Measurements from ENCODE around the gene H1-8. TPM values are rescaled to one million over a fixed set of nuclear protein-coding genes. Genes with fewer than 3 reads are reported as not detected.

Gene H1-8
- total RNA-seq, 1 experiment from 2014 or later: not detected

- H3K9me3 ChIP-seq: no peaks in the 10 kb centered on the region
- H3K4me3 ChIP-seq: no peak overlapping the region
- no peak for DNase-seq
- peaks cover 12% of the 10 kb centered on the region for H3K36me3 ChIP-seq
- H3K27me3 ChIP-seq: no peaks in the 10 kb centered on the region
These were observed 43.9 kb downstream of the H1-8 start for GRCh38 chr3:129586746-129587430.

GRCh38 chr3:129587566-129588210 is 44.7 kb downstream of the H1-8 start:
- no peak for DNase-seq
- Histone ChIP-seq H3K9me3 (no peaks in the 10 kb centered on the region), H3K36me3 (peaks cover 12% of the 10 kb centered on the region), H3K4me3 (no peak overlapping the region), H3K27me3 (no peaks in the 10 kb centered on the region)

GRCh38 chr3:129590215-129590614 is 47.2 kb downstream of the H1-8 start:
- Histone ChIP-seq H3K9me3 (no peaks in the 10 kb centered on the region), H3K36me3 (peaks cover 7% of the 10 kb centered on the region), H3K27me3 (no peaks in the 10 kb centered on the region), H3K4me3 (no peak overlapping the region)
- no peak for DNase-seq

- no peak overlapping the region for H3K4me3 ChIP-seq
- no peak for DNase-seq
- H3K36me3 ChIP-seq: peaks cover 3% of the 10 kb centered on the region; the same call in 1 of the 2 replicates
- no peaks in the 10 kb centered on the region for H3K9me3 ChIP-seq
- no peaks in the 10 kb centered on the region for H3K27me3 ChIP-seq
These were observed 49.0 kb downstream of the H1-8 start for GRCh38 chr3:129591932-129592331.

- Histone ChIP-seq H3K27me3 (no peaks in the 10 kb centered on the region), H3K4me3 (no peak overlapping the region), H3K36me3 (peaks cover 3% of the 10 kb centered on the region; the same call in 1 of the 2 replicates), H3K9me3 (no peaks in the 10 kb centered on the region)
- DNase-seq: no peak
These were observed 49.6 kb downstream of the H1-8 start for GRCh38 chr3:129592381-129593131.

GRCh38 chr3:129593230-129593594 is 50.2 kb downstream of the H1-8 start:
- Histone ChIP-seq H3K9me3 (no peaks in the 10 kb centered on the region), H3K27me3 (no peaks in the 10 kb centered on the region), H3K4me3 (no peak overlapping the region), H3K36me3 (peaks cover 3% of the 10 kb centered on the region; the same call in 1 of the 2 replicates)
- no peak for DNase-seq

- H3K27me3 ChIP-seq: no peaks in the 10 kb centered on the region
- no peak for DNase-seq
These were observed 50.8 kb downstream of the H1-8 start for GRCh38 chr3:129593595-129594339.

GRCh38 chr3:129594409-129594808 is 51.4 kb downstream of the H1-8 start:
- Histone ChIP-seq H3K9me3 (no peaks in the 10 kb centered on the region), H3K36me3 (peaks cover 3% of the 10 kb centered on the region; the same call in 1 of the 2 replicates), H3K27me3 (no peaks in the 10 kb centered on the region), H3K4me3 (no peak overlapping the region)
- DNase-seq: no peak

More at GRCh38 chr3:129593595-129594339, 50.8 kb downstream of the H1-8 start:
- no peaks in the 10 kb centered on the region for H3K9me3 ChIP-seq
- H3K4me3 ChIP-seq: no peak overlapping the region
- H3K36me3 ChIP-seq: peaks cover 3% of the 10 kb centered on the region; the same call in 1 of the 2 replicates

- Histone ChIP-seq H3K4me3 (no peak overlapping the region), H3K27me3 (no peaks in the 10 kb centered on the region), H3K36me3 (peaks cover 3% of the 10 kb centered on the region; the same call in 1 of the 2 replicates), H3K9me3 (no peaks in the 10 kb centered on the region)
- no peak for DNase-seq
These were observed 52.0 kb downstream of the H1-8 start for GRCh38 chr3:129594907-129595390.

GRCh38 chr3:129595544-129596193 is 52.7 kb downstream of the H1-8 start:
- DNase-seq: peak; percentile 38
- Histone ChIP-seq H3K9me3 (no peaks in the 10 kb centered on the region), H3K36me3 (peaks cover 3% of the 10 kb centered on the region; the same call in 1 of the 2 replicates), H3K4me3 (peak overlapping the region; percentile 8; the same call in 1 of the 2 replicates), H3K27me3 (no peaks in the 10 kb centered on the region)

- Histone ChIP-seq H3K36me3 (peaks cover 3% of the 10 kb centered on the region; the same call in 1 of the 2 replicates), H3K9me3 (no peaks in the 10 kb centered on the region), H3K27me3 (no peaks in the 10 kb centered on the region), H3K4me3 (peak overlapping the region; percentile 8; the same call in 1 of the 2 replicates)
- DNase-seq: peak; percentile 96
These were observed 53.5 kb downstream of the H1-8 start for GRCh38 chr3:129596194-129597086.

GRCh38 chr3:129597087-129597999 is 54.4 kb downstream of the H1-8 start:
- no peaks in the 10 kb centered on the region for H3K27me3 ChIP-seq
- peaks cover 3% of the 10 kb centered on the region; the same call in 1 of the 2 replicates for H3K36me3 ChIP-seq
- H3K9me3 ChIP-seq: no peaks in the 10 kb centered on the region
- DNase-seq: peak; percentile 70
- no peak overlapping the region for H3K4me3 ChIP-seq

GRCh38 chr3:129598000-129598381 is 55.0 kb downstream of the H1-8 start:
- no peak overlapping the region for H3K4me3 ChIP-seq
- no peak for DNase-seq
- peaks cover 3% of the 10 kb centered on the region; the same call in 1 of the 2 replicates for H3K36me3 ChIP-seq
- no peaks in the 10 kb centered on the region for H3K27me3 ChIP-seq
- H3K9me3 ChIP-seq: no peaks in the 10 kb centered on the region

- Histone ChIP-seq H3K36me3 (peaks cover 3% of the 10 kb centered on the region; the same call in 1 of the 2 replicates), H3K27me3 (no peaks in the 10 kb centered on the region), H3K4me3 (no peak overlapping the region), H3K9me3 (no peaks in the 10 kb centered on the region)
- no peak for DNase-seq
These were observed 55.5 kb downstream of the H1-8 start for GRCh38 chr3:129598484-129598883.
